HG02840 (cell line): ENCODE data around the gene PLLP.
"Not testable (repeated sequence)": the region's sequence is repeated elsewhere in the genome, so short reads cannot be mapped to it uniquely, and the experiment has no call there.

Source experiments
- ATAC-seq: cut with Tn5 transposase; IDR thresholded peaks from one replicate; pipeline ENCODE4 v1.9.1; 2021; ENCODE audit warnings: mild to moderate bottlenecking, moderate library complexity, moderate number of reproducible peaks; ENCODE audit not compliant: unreplicated experiment, low FRiP score

Gene PLLP

DNA sequence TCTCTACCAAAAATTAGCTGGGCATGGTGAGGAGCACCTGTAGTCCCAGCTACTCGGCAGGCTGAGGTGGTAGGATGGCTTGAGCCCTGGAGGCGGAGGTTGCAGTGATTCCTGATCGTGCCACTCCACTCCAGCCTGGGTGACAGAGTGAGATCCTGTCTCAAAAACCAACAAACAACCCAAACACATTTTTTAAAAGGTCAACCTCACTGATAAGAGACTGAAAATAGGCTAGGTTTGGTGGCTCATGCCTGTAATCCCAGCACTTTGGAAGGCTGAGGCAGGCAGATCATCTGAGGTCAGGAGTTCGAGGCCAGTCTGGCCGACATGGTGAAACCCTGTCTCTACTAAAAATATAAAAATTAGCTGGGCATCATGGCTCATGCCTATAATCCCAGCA, 8.5 kb downstream of the PLLP start:
- ATAC-seq = not testable (repeated sequence)

DNA sequence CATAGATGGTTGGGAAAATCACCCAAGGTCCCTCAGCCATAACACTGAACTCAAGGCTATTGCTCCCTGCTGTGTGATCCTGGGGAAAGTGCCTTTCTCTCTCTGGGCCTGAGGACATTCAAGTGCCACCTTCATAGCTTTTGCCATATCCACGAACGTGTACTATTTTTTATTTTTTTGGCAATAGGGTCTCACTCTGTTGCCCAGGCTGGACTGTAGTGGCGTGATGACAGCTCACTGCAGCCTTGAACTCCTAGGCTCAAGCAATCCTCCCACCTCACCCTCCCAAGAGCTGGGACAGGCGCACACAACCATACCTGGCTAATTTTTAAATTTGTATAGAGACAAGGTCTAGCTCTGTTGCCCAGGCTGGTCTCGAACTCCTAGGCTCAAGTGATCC, 10.6 kb downstream of the PLLP start:
- ATAC-seq = no peak

DNA sequence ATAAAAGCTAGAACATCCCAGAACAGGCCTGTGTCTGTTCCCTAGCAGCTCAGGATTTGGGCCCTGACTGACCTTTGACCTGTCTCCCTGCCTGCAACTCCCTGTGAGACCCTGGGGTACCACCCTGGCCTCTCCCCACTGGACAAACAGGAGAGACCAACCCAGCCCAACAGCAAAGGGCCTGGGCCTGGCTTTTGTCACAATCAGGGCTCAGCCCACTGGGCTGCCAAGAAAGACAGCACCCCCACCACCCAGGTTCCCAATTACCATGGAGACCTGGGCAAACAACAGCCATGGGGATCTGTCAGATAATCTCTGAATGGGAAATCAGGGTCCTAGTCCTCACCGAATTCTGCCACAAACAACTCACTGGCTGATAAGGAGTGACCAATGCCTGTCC, 11.1 kb downstream of the PLLP start:
- ATAC-seq = no peak

DNA sequence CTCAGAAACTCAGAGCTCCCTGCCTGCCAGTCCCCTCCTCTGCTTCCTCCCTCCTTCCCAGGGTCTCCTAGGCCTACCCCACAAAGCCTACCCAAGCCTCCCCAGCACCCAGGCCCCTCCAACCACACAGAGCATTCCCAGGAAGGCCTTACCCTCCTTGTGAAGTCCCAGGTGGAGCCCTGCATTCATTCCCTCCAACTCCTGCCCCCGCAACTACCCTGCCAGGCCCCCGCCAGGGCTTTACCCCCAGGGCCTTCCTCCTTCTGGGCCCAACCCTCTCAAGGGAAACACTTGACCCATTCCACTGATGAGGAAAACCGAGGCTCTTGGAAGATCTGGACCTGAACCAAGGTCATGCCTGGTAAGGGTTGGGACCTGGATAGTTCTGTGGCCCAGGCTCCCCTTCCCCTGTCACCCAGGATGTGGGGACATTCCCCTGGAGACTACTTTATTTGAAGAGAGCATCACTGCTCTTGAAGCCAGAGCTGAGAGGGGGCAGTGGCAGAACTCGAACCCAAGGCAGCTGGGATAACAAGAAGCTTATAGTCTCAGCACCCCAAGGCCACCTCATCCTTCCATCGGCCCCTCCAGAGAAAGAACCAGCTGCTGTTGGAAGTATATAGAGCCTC, 12.5 kb downstream of the PLLP start:
- no peak for ATAC-seq

DNA sequence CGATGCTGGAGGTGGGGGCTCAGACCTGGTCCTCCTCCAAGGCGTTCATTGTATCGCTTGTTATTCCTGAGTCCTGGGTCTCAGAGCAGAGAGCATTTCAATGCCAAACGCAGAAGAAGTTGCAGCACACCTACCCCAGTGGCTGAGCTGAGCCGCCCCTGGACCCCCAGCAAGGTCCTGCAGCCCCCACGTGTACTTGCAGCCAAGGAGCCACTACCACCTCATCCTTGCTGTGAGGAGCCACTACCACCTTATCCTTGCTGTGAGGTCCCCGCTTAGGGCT, 13.5 kb downstream of the PLLP start:
- ATAC-seq = no peak

DNA sequence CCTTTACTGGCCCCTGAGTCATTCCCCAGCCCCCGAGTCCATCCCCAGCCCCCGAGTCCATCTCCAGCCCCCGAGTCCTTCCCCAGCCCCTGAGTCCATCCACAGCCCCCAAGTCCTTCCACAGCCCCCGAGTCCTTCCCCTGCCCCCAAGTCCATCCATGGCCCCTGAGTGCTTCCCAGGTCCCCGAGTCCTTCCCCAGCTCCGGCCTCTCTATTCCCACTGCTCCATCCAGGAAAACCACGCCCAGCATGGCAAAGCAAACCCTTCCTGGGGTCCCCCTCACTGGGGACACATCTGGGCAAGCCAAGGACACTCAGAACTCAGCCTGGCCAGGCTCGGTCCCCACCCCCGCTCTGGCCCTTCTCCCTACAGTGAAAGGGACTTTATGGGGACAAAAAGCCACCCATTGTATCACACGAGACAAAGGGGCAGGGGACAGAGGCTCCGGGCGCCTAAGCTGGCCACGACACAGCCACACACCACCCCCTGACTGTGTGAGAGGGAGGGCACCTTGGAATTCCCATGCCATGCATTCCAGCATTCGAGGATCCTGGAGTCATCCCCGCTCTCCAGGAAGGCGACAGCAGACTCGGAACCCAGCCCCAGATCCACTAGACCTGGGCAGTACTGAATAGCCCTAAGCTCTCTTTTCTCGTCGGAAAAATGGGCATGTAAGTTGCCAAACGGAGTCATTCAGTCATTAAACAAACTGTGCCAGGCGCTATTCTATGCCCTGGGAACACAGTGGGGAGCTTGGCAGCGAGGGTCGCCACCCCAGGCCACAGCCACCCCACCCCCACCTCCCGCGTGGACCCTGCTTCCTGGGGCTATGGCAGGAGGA, 14.0 kb downstream of the PLLP start:
- ATAC-seq = no peak

DNA sequence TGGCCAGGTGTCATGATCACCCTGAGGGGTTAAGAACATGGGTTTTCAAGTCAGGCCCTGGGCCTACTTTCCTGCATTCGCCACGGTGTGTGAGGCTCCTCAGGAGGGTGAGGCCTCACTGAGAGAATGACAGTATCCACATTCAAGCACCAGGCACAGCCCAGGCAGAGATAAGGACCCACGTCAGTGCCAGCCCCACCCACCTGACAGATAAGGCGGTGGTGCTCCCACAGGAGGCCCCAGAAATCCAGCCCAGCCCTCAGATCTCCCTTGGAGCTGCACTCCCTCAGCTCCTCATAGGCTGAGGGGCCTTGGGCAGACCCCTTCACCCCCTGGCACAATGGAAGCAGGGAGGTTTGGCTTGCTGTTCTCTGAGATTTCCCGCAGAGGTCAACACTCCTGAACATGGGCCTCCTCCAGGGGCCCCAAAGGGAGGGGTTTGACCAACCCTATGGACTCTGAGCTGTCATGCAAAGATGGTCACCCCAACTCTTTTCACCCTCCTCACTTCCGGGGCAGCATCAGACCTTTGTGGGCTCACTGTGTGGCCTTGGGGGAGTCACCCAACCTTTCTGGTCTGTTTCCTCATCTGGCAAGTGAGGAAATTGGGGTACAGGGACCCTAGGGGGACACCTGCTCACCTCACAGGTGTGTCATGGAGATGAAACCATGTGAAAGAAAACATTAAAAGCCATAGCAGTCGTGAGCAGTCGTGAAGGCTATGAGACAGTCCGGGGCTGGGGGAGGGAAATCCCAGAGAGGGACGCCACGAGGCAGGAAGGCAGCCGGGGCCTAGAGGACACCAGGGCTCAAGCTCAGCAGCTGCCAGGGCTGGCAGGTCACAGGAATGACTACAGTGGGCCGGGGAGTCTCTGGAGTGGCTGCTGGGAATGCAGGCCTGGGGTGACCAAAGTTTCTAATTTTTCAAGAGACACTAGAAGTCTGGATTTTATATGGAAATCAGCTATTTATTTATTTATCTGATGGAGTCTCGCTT, 15.4 kb downstream of the PLLP start:
- ATAC-seq = no peak

DNA sequence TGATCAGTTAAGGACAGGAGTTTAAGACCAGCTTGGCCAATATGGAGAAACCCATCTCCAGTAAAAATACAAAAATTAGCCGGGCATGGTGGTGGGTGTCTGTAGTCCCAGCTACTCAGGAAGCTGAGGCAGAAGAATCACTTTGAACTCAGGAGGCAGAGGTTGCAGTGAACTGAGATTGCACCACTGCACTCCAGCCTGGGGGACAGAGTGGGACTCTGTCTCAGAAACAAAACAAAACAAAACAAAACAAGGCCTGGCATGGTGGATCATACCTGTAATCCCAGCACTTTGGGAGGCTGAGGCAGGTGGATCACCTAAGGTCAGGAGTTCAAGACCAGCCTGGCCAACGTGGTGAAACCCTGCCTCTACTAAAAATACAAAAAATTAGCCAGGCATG, 17.1 kb downstream of the PLLP start:
- not testable (repeated sequence) for ATAC-seq

DNA sequence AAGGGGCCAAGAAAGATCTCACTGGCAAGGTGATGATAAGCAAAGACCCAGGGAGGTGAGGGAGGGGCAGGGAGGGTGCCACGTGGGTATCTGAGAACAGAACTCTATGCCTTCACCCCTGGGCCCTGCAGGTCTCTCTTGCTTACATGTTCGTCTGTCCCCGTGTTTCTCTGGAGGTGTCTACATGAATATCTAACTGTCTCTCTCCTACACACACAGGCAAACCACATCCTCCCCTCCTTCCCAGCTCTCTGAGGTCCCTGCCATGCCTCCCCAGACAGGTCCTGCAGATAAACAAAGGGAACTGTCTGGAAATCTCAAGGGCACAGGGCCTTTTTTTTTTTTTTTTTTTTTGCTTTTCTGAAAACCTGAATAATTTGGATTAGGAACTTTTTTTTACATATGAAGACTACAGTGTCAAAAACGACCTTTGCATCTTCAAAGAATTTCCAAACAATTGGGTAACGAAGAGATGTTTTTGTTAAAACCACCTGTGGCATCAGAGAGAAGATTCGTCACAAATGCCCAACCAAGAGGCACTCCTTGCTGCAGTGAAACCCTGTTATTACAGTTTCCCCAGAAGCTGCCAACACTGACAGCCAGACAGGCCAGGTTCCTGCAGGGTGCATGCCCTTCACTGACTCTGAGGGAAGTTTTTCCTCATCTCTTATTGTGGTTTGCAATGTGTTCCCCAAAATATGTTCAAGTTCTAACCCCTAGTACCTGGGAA, 17.8 kb downstream of the PLLP start:
- no peak for ATAC-seq

DNA sequence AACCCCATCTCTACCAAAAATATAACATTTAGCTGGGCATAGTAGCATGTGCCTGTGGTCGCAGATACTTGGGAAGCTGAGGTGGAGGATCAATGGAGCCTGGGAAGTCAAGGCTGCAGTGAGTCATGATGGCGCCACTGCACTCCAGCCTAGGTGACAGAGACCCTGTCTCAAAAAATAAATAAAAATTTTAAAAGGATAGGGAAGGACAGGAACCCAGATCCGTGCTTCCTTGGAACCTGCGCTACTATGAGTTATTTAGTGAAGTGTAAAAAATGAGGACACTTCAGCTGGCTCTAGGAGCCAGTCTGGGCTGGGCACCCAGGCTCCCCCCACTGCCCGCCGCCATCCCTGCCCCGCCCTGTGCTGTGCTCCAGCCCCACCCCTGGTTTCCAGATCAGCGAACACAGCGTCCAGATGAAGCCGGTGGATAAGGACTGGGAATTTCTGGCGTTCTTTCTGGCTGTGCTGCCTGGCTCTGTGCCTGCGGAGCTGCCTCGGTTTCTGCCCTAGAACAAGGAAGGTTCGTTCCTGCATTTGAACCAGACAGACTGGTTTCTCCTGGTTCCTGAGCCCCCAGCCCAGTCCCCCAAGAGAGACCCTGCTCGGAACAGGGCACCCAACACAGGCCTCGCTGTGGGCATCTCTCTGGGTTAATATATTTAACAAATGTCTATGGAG, 18.5 kb downstream of the PLLP start:
- ATAC-seq = no peak

DNA sequence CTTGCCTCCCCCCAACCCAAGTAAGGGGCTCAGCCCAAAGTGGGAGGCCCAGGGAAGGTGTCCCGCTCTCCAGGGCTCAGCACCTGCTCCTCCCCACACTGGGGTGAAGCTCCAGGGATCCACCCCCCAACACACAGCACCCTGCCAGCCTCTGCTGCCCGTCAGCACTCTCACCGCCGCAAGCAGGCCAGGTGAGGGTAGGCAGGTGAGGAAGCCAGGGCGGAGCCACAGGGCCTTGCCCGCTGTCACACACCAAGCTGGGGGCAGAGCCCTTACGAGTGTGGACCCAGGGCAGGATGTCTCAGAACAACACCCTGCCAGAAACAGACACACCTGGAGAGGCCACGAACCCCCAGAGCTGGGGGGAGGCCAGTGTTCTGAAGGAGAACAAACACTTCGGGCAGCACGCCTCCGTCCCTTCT, 19.5 kb downstream of the PLLP start:
- no peak for ATAC-seq

DNA sequence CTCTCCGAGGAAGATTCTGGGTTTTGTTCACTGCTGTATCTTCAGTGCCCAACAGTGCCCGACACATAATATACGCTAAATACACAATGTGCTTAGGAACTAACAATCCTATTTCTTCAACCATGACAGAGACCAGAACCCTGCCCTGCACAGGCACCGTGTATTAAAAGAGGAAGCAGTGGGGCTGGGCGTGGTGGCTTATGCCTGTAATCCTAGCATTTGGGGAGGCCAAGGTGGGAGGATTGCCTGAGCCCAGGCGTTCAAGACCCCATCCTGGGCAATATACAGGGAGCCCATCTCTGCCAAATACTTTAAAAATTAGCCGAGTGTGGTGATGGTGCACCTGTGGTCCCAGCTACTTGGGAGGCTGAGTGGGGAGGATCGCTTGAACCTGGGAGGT, 20.1 kb downstream of the PLLP start:
- no peak for ATAC-seq

DNA sequence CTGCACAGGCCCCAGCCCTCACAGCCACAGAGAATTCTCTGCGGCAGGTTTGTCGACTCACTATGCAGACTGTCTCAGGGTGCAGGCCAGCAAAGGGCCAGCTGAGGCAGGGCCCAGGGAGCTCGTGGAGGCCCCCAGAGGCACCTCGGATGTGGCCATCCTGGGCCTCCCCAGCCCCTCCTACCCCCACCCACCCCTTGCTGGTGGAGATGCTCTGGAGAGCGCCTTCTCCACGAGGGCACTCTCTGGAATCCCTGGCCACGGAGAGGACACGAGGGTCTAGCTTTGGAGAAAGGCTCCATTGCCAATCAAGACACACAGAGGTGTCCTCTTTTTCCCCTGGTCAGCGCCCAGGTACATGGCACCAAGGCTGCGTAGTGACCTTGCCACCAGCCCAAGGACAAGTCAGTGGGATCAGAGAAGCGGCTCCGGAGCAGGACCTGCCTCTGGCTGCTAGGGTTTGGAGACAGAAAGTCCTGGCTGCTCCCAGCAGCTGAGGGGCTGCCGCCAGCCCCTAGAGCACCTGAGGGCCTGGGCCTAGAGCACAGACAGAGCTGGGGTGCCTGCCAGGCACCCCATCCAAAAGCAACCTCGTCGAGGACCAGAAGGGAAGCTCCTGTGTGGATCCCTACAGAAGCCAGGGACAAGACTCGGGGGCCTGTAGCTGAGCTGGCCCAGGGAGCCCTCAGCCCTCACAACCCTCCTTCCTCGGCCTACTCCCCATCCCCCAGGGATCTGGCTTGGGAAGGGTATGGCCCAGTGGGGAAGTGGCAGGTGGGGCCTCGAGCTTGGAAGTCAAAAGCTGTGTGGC, 20.7 kb downstream of the PLLP start:
- no peak for ATAC-seq

DNA sequence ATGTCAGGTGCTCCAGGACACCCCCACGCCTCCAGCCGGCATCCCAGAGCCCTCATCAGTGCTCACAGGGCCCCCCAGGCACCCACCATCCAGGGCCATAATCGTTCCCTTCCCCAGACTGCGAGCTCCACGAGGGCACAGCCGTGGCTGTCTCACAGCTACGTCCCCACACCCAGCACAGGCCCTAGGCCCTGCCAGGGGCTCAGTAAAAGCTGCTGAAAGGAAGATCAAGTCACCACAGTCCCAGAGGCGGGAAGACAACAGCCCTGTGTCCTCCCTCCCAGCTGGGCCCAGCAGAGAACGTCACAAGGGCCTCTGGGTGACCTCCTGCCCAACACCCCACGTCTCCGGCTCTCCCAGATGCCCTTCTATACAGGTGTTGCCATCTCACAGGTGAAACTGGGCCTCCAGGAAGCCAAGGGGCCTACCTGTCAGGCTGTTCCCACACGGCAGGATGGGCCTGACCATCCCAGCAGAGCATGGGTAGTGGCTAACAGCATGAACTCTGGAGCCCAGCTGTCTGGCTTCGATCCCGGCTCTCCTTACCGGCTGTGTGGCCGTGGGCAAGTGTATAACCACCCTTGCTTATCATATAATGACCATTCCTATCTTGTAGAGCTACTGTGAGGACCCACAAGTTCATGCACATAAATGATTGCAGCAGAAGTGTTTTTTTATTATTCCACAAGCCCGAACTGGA, 21.5 kb downstream of the PLLP start:
- no peak for ATAC-seq

DNA sequence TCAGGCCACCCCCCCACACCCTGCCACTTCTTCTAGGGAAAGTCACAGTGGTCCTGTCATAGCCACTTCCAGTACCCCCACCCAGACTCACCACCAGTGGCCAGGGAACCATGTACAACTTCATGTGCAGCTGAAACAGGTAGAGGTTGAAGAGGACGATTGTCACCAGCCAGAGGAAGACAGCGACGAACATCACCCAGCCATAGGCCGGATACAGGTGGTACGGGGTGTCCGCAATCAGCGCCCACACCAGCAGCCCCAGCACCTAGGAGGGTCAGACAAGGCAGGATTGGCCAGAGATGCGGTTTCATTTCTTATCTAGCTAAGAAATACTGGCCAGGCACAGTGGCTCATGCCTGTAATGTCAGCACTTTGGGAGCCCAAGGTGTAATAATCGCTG, 22.7 kb downstream of the PLLP start:
- no peak for ATAC-seq

DNA sequence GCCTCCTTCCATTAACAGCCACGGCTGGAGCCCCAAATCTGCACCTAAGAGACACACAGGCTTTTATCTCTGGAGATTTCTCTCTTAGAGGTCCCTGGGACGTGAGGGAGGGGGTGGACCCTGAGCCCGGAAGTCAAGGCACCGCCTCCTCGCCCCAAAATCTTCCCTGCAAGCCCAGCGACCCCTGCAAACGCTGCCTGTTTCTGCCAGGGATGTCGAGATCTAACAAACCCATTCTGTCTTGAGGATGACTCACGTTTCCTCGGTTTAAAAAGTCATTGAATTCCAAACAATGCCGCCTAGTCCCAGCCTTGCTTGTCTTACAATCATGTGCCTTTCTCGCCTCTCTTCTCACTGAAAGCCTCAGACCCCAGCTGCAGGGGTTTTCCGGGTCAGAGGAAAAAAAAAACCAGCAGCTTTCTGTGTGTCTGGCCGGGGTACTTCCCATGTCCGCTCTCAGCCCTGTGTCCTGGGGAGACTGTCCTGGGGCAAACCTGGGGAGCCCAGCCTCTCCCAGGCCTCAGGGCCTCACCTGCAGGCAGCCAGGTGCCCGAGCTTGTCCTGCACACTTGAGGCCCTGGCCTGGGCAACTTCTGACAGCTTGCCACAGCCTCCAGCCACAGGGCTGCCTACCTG, 24.1 kb downstream of the PLLP start:
- no peak for ATAC-seq

DNA sequence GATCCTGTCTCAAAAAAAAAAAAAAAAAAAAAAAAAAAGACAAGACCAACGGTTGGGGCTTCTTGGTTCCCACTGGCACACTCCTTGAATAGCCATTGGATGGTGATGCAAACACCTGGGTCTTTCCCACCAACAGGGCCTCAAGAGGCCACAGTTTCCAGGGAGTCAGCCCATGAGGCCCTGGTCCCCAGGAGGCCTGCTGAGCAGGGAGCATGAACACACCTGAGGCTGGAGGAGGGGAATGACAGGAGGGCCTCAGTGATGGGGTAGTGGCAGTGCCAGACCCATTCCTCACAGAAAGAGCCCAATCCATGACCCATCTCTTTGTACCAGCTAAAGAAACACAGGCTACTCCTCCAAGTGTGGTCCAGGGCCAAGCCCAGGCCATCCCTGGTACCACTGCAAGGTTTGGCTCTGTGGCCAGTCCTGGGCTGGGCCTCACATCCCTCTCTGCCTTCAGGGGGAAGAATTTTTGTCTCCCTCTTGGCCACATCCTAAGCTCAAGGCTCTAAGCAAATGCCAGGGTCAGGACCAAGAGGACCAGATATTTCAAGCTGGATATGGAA, 25.5 kb downstream of the PLLP start:
- no peak for ATAC-seq
